WTC11 (cell line): ENCODE data around the gene TRRAP. TPM values are rescaled to one million over a fixed set of nuclear protein-coding genes. Genes with fewer than 3 reads are reported as not detected.

ENCODE experiments used
- ATAC-seq: fragments of 200-7000 bp; cut with Tn5 transposase; 2 replicates; pipeline ENCODE4 v1.10.0; 2021; ENCODE audit warnings: mild to moderate bottlenecking, moderate library complexity
- CTCF ChIA-PET: fragments of 300-600 bp; sonication (Branson Sonifier 250); formaldehyde crosslinking; loops from one replicate; lab custom pipeline; 2021; ENCODE audit warnings: antibody characterized with exemption; lab: Charles Lee
- POLR2A ChIA-PET: fragments of 350-600 bp; sonication (Branson Sonifier 250); formaldehyde crosslinking; loops from one replicate; lab custom pipeline; 2021; ENCODE audit warnings: antibody characterized with exemption; lab: Charles Lee
- DNase-seq: peaks from one replicate; pipeline ENCODE4 v3.0.0; 2021; ENCODE audit warnings: low spot score
- H3K27ac Mint-ChIP-seq: 2 replicates; pipeline ENCODE4 v1.8.0; 2021; ENCODE audit warnings: mixed read lengths
- H3K27me3 Mint-ChIP-seq: 2 replicates; pipeline ENCODE4 v1.8.0; 2021; ENCODE audit warnings: low read depth, mild to moderate bottlenecking, moderate library complexity, mixed read lengths
- H3K36me3 Mint-ChIP-seq: 2 replicates; pipeline ENCODE4 v1.8.0; 2021; ENCODE audit warnings: mixed read lengths
- H3K4me1 Mint-ChIP-seq: 2 replicates; pipeline ENCODE4 v1.8.0; 2022; ENCODE audit warnings: mixed read lengths
- H3K4me3 Mint-ChIP-seq: 2 replicates; pipeline ENCODE4 v1.8.0; 2021; ENCODE audit warnings: mild to moderate bottlenecking, moderate library complexity, mixed read lengths
- H3K9me3 Mint-ChIP-seq: 2 replicates; pipeline ENCODE4 v1.8.0; 2021; ENCODE audit warnings: mixed read lengths
- AFF4 ChIP-seq: sonication (generic); formaldehyde crosslinking; IDR thresholded peaks from 2 replicates; pipeline ENCODE4 v1.8.1; 2023; ENCODE audit warnings: mild to moderate bottlenecking, missing genetic modification reagents, borderline replicate concordance
- ATF3 ChIP-seq: sonication (generic); formaldehyde crosslinking; conservative IDR thresholded peaks from 2 replicates; pipeline ENCODE4 v1.8.1; 2022; ENCODE audit warnings: mild to moderate bottlenecking, missing genetic modification reagents
- CREM ChIP-seq: sonication (generic); formaldehyde crosslinking; IDR thresholded peaks from 2 replicates; pipeline ENCODE4 v1.8.1; 2022; ENCODE audit warnings: mild to moderate bottlenecking, missing genetic modification reagents, moderate library complexity
- E2F1 ChIP-seq: sonication (generic); formaldehyde crosslinking; IDR thresholded peaks from 2 replicates; pipeline ENCODE4 v1.8.0; 2022; ENCODE audit warnings: mild to moderate bottlenecking, missing genetic modification reagents
- EMX1 ChIP-seq: fragments of 250-450 bp; sonication (Bioruptor Pico); IDR thresholded peaks from 2 replicates; pipeline ENCODE4 v1.8.0; 2021; ENCODE audit warnings: mild to moderate bottlenecking
- ERG ChIP-seq: fragments of 250-450 bp; sonication (Bioruptor Pico); IDR thresholded peaks from 2 replicates; pipeline ENCODE4 v1.8.0; 2021; ENCODE audit warnings: mild to moderate bottlenecking
- FOXJ3 ChIP-seq: sonication (generic); formaldehyde crosslinking; IDR thresholded peaks from 2 replicates; pipeline ENCODE4 v1.9.0; 2021; ENCODE audit warnings: missing genetic modification reagents, mild to moderate bottlenecking, borderline replicate concordance
- GRHL2 ChIP-seq: fragments of 250-450 bp; sonication (Bioruptor Pico); IDR thresholded peaks from 2 replicates; pipeline ENCODE4 v1.8.0; 2022; ENCODE audit warnings: mild to moderate bottlenecking, moderate library complexity; ENCODE audit not compliant: insufficient replicate concordance, severe bottlenecking
- KAT7 ChIP-seq: sonication (generic); formaldehyde crosslinking; IDR thresholded peaks from 2 replicates; pipeline ENCODE4 v1.8.1; 2023; ENCODE audit warnings: missing genetic modification reagents, mild to moderate bottlenecking, borderline replicate concordance
- NFATC4 ChIP-seq: fragments of 250-450 bp; sonication (Bioruptor Pico); IDR thresholded peaks from 2 replicates; pipeline ENCODE4 v1.9.0; 2021; ENCODE audit warnings: mild to moderate bottlenecking
- NFYB ChIP-seq: sonication (generic); formaldehyde crosslinking; conservative IDR thresholded peaks from 2 replicates; pipeline ENCODE4 v1.8.0; 2022; ENCODE audit warnings: low read depth, missing genetic modification reagents
- NR3C1 ChIP-seq: sonication (generic); formaldehyde crosslinking; conservative IDR thresholded peaks from 2 replicates; pipeline ENCODE4 v1.8.1; 2023; ENCODE audit warnings: low read depth, mild to moderate bottlenecking, missing genetic modification reagents
- OVOL2 ChIP-seq: fragments of 250-450 bp; sonication (Bioruptor Pico); IDR thresholded peaks from 2 replicates; pipeline ENCODE4 v1.9.0; 2021; ENCODE audit warnings: mild to moderate bottlenecking, borderline replicate concordance
- RORB ChIP-seq: fragments of 250-450 bp; sonication (Bioruptor Pico); IDR thresholded peaks from 2 replicates; pipeline ENCODE4 v1.9.0; 2021; ENCODE audit warnings: mild to moderate bottlenecking
- SMAD3 ChIP-seq: sonication (generic); formaldehyde crosslinking; IDR thresholded peaks from 2 replicates; pipeline ENCODE4 v1.8.0; 2022; ENCODE audit warnings: missing genetic modification reagents, mild to moderate bottlenecking, borderline replicate concordance
- STAT6 ChIP-seq: sonication (generic); formaldehyde crosslinking; conservative IDR thresholded peaks from 2 replicates; pipeline ENCODE4 v1.8.1; 2023; ENCODE audit warnings: mild to moderate bottlenecking, low read depth, missing genetic modification reagents, moderate library complexity
- TEAD4 ChIP-seq: sonication (generic); formaldehyde crosslinking; IDR thresholded peaks from 2 replicates; pipeline ENCODE4 v1.8.0; 2022; ENCODE audit warnings: mild to moderate bottlenecking, missing genetic modification reagents
- TP53 ChIP-seq: sonication (generic); formaldehyde crosslinking; IDR thresholded peaks from 2 replicates; pipeline ENCODE4 v1.8.1; 2023; ENCODE audit warnings: mild to moderate bottlenecking, missing genetic modification reagents
- total RNA-seq: library from RNA; stranded (reverse); gene quantifications from 3 replicates; pipeline ENCODE4 v1.2.3, GENCODE V29; 2021

Gene TRRAP
- total RNA-seq, 1 experiment from 2014 or later: 46.5 TPM

- TF ChIP-seq CREM (CRISPR knock-in tag) (no peak), STAT6 (CRISPR knock-in tag) (no peak)
Observed at GRCh38 chr7:98991141-98991540, 112.8 kb downstream of the TRRAP start (continued).

GRCh38 chr7:98992076-98992475 is 113.7 kb downstream of the TRRAP start:
- H3K27me3 Mint-ChIP-seq: no peaks in the 10 kb centered on the region
- H3K4me1 Mint-ChIP-seq: no peaks in the 10 kb centered on the region
- H3K27ac Mint-ChIP-seq: no peak overlapping the region
- peaks cover 74% of the 10 kb centered on the region for H3K36me3 Mint-ChIP-seq
- CTCF ChIA-PET: no interaction called here
- peaks cover 1% of the 10 kb centered on the region; the same call in 1 of the 2 replicates for H3K9me3 Mint-ChIP-seq
- ATAC-seq (no peak), DNase-seq (no peak)
- POLR2A ChIA-PET: no interaction called here
- H3K4me3 Mint-ChIP-seq: no peak overlapping the region
- TF ChIP-seq ATF3 (no peak), E2F1 (CRISPR knock-in tag) (no peak), OVOL2 (CRISPR knock-in tag) (no peak), GRHL2 (CRISPR knock-in tag) (no peak)

GRCh38 chr7:98993024-98993897 is 114.9 kb downstream of the TRRAP start:
- H3K4me1 Mint-ChIP-seq: no peaks in the 10 kb centered on the region
- peak; percentile 39; the same call in 1 of the 2 replicates for ATAC-seq
- H3K27me3 Mint-ChIP-seq: no peaks in the 10 kb centered on the region
- DNase-seq: no peak
- no peak overlapping the region for H3K27ac Mint-ChIP-seq
- ChIA-PET CTCF (interaction anchor here (1.0 kb wide), 1 partner anchor 115 kb away, joined by 3 read pairs; the partner anchor contains the start of gene TRRAP), POLR2A (no interaction called here)
- TF ChIP-seq ATF3 (no peak), GRHL2 (CRISPR knock-in tag) (no peak), RORB (CRISPR knock-in tag) (no peak), FOXJ3 (no peak), NFYB (CRISPR knock-in tag) (no peak), NR3C1 (CRISPR knock-in tag) (no peak), NFATC4 (CRISPR knock-in tag) (no peak)
- no peaks in the 10 kb centered on the region for H3K9me3 Mint-ChIP-seq
- peaks cover 62% of the 10 kb centered on the region for H3K36me3 Mint-ChIP-seq
- no peak overlapping the region for H3K4me3 Mint-ChIP-seq

- H3K27ac Mint-ChIP-seq: no peak overlapping the region
- H3K36me3 Mint-ChIP-seq: peaks cover 53% of the 10 kb centered on the region
- no peak for ATAC-seq
- no peaks in the 10 kb centered on the region for H3K9me3 Mint-ChIP-seq
- no peaks in the 10 kb centered on the region for H3K4me1 Mint-ChIP-seq
- DNase-seq: no peak
- CTCF ChIA-PET: interaction anchor here (1.0 kb wide), 1 partner anchor 116 kb away, joined by 3 read pairs; the partner anchor contains the start of gene TRRAP
- no peaks in the 10 kb centered on the region for H3K27me3 Mint-ChIP-seq
- no peak overlapping the region for H3K4me3 Mint-ChIP-seq
- POLR2A ChIA-PET: no interaction called here
- no peak for TF ChIP-seq EMX1 (CRISPR knock-in tag)
- no peak for TF ChIP-seq ERG (CRISPR knock-in tag)
- TF ChIP-seq KAT7: no peak
- no peak for TF ChIP-seq TP53 (CRISPR knock-in tag)
- no peak for TF ChIP-seq TEAD4 (CRISPR knock-in tag)
- TF ChIP-seq SMAD3: no peak
- no peak for TF ChIP-seq AFF4 (CRISPR knock-in tag)
Observed at GRCh38 chr7:98994046-98994944, 116.0 kb downstream of the TRRAP start.
